T follicular helper cell (primary cell): ENCODE data around the gene P4HA3.
"Not testable (repeated sequence)": the region's sequence is repeated elsewhere in the genome, so short reads cannot be mapped to it uniquely, and the experiment has no call there.

ENCODE experiments used
- DNase-seq: peaks from one replicate; pipeline ENCODE4 v3.0.0-alpha.2; 2020; ENCODE audit warnings: low read depth
- total RNA-seq, 2 experiments: gene quantifications; one replicate each; lab custom pipeline; 2026; lab: John Stamatoyannopoulos, UW

P4HA3 gene
- total RNA-seq, result 0 to 0.04 reads per million in 2 experiments

DNA sequence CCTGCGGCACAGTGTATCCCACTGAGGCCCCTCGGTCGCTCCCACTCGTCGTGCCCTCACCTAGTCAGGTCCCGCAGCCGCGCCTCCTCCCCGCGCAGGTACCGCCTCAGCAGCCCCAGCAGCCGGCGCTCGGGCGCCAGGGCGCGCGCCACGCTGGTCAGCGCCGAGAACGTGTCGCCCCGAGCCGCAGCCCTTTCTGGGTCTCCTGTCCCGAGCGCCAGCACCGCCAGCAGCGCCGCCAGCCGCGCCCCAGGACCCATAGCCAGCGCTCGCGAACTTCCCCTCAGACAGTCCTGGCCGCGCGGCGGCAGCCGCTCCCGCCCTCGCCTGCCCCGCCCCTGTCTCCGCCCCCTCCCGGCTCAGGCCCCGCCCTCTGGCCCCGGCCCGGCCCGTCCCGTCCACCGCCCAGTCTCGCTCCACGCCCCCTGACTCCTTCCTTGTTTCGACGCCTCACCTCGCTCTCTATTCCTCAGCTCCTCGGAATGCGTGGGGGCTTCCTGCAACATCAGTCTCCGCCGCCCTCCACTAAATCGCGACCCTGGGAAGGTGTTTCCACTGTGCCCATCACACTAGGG is at the start of gene P4HA3:
Gene P4HA3, minus strand, starts transcription at position 289 of the 575 bp plus-strand sequence. Its CDS starts 29 bp downstream, at position 260.
- DNase-seq, result peak; percentile 15

DNA sequence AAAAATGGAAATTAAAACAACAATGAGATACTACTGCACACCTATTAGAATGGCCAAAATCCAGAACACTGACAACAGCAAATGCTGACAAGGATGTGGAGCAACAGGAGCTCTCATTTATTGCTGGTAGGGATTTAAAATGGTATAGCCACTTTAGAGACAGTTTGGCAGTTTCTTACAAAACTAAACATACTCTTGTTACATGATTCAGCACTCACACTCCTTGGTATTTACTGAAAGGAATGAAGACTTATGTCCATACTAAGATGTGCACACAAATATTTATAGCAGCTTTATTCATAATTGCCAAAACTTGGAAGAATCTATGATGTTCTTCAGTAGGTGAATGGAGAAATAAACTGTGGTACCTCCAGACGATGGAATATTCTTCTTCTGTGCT is 46.0 kb upstream of the P4HA3 start:
- no peak for DNase-seq

DNA sequence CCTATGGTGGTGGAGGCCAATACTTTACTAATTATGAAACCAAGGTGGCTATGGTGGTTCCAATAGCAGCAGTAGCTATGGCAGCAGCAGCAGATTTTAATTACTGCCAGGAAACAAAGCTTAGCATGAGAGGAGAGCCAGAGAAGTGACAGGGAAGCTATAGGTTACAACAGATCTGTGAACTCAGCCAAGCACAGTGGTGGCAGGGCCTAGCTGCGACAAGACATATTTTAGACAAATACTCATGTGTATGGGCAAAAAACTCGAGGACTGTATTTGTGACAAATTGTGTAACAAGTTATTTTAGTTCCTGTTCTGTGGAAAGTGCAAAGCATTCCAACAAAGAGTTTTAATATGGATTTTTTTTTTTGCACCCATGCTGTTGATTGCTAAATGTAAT is 44.2 kb upstream of the P4HA3 start:
- DNase-seq, result no peak

DNA sequence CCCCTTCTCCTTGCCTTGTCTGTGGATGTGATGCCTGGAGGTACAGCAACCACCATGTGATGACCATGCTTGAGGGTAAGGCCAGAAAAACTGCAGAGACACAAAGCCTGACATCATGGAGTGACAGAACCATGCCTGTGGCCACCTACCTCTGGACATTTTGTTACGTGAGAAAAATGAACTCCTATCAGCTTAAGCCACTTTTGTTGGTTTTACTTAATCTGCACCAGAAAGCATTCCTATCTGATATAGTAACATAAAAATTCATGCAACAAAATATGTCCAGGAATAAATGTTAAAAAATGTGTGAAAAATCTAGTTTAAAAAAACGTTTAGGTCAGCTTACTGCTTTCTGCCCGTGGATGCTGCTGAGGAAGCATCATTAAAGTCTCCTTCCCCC is 42.6 kb upstream of the P4HA3 start:
- DNase-seq, result no peak

DNA sequence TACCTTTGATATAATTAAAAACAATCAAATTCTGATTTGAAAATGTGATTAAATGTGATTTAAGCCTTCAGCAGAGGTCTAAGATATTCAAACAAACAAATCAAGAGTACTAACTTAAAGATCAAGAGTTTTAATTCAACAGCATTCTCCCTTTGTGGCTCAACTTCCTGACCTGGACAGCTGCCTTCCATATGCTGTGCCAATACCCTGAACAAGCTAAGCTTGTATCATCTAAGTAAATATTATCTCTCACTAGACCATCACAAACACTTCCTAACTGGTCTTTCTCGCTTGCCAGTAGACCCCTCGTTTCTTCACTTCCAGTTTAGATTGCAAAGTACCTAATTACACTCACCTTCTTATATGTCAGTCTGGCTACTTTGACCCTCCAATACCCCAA is 35.9 kb upstream of the P4HA3 start:
- DNase-seq, result no peak

DNA sequence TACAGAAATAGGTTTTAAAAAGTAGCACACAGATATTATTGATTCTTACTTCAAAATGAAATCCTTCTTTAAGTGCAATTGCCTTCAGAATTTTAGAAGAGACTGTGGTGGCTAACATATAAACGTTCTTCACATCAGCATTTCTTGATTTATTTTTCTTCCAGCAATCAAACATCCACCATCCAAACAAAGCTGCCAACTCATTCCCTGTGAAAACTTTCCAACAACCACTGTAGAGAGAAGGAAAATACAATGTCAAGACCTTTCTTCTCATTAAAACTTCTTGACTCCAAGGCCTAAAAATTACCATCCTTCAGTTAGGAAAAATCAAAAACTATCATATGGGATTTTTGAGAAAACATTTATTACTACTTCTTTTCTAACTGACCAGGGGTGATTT is 34.0 kb upstream of the P4HA3 start:
- no peak for DNase-seq

DNA sequence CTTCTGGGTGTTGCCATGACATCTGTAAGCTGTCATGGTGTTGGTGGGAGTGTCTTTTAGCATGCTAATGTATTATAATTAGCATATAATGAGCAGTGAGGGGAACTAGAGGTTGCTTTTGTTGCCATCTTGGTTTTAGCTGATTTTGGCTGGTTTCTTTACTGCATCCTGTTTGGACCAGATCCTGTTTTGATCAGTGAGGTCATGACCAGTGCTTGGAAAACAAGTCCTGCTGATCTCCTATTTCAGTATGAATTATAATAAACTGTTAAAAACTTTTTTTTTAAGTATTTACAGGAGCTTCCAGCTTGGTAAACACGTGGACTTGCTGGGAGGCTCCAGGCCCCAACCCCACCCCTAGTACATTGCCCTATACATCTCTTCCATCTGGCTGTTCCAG is 30.5 kb upstream of the P4HA3 start:
- DNase-seq, result no peak

DNA sequence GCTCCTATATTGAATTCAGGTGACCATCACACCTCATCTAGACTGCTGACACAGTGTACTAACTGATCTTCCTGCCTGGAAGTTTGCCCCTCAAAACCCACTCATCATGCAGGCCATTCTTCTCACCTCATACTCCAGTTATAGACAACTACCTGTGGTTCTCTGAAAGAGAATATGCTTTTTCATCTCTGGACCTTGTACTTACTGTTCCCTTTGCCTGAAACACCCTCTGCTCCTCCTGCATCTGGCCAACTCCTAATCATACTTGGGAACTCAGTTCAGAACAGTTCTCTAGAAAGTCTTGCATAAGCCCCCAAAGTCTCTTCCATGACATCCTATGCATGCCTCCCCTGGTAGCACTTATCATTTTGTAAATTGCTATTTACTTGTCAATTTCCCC is 28.2 kb upstream of the P4HA3 start:
- no peak for DNase-seq

DNA sequence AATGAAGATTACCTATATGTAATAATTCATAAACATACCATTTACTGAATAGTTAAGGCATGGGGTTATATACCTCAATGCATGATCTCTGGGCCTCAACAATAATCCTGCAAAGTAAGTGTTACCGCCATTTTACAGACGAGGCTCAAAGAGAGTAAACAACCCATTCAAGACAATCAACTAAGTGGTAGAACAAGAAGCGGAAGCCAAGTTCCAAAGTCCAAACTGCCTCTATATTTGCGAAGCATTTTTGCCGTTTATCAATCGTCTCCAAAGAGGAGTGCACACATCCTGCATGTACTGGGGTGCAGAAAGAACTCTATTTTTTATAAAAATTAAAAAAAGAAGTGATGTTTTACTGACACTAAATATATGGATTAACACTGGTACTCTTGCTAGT is 27.5 kb upstream of the P4HA3 start:
- no peak for DNase-seq

DNA sequence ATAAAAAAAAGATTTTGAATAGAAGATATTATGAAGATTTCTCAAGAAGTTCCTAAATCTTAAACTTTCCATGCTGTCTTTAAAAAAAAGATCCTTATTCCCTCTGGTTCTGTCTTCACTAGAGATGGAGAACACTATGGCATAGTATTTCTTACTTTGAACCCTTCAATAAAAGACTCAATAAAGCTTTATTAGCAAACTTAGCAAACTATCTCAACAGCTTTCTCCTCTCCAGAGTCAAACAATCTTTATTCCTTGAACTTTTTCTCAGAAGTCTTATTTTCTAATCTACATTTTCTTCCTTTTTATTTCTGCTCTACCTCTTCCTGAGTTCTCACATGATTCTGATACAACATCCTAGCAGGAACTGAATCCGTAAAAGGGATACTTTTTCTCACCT is 21.8 kb upstream of the P4HA3 start:
- DNase-seq, result no peak

DNA sequence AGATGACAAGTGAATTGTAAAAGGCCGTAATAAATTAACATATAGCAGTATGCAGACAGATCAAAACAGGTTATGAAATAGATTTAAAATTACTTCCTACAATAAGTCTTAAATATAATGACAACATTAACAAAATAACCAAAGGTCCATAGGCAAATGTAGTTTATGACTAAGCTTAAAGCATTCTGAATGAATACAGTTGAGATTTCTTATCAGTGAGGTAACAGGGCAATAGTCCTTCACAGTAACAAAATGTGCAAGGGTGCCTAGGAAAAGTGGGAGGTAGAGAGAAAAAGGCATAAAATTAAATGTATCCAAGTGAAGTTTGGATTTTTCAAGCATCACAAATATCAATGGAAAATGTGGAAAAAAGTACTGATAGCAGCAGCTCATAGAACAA is 20.9 kb upstream of the P4HA3 start:
- no peak for DNase-seq

DNA sequence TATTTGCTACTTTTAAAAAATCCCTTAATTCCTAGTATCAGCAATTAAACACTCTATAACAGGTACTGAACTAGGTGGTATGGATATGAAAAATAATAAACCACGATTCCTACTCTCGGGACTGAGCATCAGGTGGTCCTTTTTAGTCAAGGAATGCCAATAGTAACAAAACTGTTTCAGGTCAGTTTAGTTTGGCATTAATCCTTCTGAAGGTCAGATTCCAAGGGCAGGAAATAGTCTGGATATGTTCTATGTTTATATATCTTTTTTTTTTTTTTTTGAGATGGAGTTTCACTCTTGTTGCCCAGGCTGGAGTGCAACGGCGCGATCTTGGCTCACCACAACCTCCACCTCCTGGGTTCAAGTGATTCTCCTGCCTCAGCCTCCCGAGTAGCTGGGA is 19.6 kb upstream of the P4HA3 start:
- not testable (repeated sequence) for DNase-seq

DNA sequence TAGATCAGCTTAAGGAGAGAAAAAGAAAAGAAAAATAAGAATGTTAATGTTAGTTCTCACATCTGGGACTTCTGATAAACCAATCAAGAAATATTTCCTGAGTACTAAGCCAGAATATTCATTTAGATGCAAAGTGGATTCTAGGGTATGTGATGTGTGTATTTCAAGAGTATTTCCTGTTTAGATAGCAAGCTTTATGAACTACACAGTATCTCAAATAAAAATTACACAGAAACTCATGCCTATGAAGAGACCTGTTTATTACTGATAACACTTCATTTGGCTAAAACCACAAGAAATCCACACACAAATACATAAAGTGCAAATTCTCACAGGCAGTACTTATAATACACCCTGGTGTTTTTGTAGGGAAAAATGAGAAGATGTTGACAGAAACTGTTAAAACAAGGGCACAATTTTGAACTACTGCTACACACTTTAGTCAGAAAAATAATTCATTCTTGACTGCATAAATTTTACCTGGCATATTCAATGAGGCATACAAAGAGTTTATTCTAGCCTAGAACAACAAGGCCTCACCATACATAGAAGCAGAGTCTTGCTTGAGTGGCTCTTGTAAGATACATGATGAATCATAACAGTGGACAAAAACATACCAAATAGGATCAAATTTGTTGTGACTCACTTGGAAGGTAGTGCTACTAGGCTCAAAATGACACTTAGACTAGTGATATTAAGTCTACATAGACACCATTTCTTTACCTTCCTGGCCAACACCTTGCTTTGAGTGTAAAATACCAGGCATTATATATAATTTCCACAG is 18.8 kb upstream of the P4HA3 start:
- DNase-seq, result no peak

DNA sequence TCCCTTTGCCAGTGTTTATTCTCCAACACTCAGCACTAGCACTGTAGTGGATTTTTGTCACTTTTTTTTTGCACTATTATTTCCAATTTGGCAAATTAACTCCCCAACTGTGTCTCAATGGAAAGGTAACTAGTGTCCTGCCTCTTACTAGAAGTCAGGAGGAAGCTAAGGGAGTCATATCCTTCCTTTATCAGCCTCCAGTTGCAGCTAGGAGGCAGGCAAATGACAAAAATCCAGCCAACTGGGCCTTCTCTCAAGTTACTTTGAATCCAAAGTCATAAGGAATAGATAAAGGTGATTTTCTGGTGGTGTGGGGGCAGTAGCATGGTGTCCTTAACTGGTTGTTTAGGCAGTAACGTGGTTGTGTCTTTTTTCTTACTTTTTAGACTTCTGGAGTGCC is 15.6 kb upstream of the P4HA3 start:
- no peak for DNase-seq

DNA sequence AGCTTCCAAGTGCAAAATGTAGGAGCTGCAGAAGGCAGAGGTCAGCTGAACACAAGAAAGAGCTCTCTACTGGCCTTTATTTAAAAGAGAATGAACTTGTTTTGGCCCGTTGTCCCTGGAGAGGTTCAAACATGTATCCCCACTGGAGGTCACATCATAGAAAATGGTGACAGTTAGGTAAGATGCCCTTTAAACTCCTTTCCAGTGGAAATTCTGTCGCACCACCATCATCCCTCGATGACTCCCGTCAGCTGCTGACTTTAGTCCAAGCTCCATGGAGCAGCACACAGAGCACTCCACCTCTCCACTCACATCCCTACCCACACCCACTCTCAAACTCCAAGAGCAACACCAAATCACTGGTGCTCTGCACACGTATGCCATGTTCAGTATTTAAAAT is 15.2 kb upstream of the P4HA3 start:
- no peak for DNase-seq

DNA sequence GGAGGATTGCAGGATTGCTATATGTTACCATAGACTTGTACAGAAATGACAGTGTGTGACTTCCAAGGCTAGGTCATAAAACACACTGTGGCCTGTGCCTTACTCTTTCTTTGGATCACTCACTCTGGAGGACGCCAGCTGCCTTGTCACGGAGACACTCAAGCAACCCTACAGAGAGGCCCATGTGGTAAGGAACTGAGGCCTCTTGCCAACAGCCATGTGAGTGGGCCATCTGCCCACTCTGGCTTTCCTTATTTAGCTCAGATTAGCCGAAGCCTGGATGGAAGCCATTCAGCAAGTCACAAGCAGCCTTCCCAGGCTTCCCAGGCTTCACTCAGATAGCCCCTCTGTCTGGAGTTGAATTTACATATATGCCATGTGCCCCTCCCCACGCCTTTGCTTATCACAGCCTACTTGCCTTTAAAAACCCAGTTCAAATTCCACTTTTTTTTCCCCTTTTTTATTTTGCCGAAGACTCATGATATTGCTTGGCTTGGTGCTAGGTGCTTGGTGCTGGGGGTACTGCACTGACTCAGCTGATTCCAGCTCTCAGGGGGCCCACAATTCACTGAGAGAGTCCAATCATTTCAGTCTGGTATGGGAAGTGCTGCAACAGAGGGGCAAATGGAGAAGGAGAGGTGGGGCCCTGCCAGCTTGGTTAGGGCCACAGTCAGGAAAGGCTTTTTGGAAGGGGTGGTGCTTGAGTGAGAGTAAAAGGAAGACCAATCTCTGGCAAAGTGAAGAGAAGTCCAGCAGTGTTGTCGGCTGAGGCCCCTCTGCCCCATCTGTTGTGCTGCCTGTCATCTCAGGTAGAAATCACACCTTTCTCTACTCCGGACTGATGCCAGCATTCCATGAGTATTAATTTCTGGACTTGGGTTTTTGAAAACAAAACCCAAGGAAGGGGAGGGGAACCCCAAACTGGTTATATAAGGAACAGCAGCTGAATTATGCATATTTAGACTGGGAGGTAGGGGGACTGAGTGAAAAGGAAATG is 14.5 kb upstream of the P4HA3 start:
- no peak for DNase-seq

DNA sequence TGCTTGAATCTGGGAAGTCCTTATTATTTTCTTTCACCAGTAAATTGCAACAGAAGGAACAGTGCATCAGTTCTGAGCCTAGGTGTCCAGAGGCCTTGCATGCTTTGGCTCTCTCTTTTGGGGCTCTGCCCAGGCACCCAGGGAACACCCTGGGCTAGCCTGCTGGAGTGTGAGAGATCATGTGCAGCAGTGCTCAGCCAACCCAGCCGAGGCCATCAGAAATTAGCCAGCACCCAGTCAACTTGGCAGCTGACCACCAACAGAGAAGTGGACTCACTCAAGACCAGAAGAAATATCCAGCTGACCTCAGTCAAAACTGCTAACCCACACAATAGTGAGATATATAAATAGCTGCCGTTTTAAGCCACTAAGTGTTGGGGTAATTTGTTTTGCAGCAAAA is 11.2 kb upstream of the P4HA3 start:
- DNase-seq, result no peak

DNA sequence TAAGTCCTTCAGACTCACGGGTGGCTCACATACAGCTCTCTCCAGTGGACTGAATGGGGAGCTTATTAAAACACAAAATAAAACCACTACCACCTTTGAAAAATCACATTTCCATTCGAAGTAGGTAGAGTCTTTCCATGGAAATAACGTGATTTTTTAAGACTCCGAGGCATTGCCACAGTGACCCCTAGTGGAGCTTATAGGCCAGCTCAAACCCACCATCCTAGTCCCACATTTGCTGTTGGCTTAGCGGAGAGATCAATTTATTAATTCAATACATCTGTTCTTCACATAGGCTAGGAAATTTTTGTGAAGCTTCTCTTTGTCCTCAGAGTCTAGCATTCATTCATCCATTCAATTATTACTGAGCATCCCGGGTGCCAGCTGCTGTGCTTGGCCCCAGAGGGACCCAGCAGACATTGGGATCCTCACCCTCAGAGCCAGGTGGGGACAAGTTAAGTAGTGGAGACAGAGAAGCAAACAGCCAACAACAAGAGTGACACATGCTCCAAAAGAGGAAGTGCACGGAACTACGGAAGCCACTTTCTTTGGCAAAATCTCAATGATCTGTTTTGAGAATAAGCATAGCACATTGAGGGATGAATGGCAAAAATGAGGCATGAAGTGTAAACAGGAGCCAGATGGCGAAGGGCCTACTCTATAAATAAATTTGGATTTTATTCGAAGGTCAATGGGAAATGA is 10.2 kb upstream of the P4HA3 start:
- no peak for DNase-seq

DNA sequence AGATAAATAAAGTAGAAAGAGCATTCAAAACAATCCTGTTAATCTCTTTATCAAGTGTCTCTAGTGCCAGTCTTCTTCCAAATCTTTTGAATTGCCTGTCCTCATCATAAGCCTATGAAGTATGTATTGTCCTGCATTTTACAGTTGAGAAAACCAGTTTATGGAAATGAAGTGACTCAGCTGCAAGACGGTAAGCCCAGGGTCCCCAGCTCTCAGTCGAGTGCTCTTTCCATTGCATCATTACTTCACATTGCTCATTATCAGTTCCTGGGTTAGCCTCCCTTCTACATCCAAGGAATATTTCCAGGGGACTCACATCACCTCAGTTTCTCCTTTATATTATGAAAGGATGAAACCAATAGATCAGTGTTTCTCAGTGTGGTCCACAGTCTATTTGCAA is 9.1 kb upstream of the P4HA3 start:
- DNase-seq, result no peak

DNA sequence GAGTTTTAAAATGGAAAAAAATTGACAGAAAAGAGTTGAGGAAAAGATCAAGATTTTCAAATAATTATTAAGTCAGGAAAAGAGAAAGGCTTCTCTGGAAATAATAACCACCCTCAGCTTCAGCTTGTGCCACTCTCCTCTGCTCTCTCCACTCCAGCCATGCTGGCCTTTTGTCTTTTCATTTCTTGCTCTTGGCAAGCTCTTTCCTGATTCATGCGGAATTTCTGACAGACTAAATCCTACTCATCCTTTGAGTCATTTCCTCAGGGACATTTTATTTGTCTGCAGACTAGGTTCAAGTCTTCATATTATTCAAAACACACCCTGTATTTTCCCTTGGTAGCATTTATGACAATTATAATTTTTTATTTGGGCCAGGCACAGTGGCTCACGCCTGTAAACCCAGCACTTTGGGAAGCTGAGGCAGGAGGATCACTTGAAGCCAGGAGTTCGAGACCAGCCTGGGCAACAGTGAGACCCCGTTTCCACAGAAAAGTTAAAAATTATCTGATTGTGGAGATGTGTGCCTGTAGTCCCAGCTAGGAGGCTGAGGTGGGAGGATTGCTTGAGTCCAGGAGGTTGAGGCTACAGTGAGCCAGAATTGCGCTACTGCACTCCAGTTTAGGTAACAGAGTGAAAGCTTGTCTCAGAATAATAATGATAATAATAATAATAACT is 7.8 kb upstream of the P4HA3 start:
- no peak for DNase-seq

DNA sequence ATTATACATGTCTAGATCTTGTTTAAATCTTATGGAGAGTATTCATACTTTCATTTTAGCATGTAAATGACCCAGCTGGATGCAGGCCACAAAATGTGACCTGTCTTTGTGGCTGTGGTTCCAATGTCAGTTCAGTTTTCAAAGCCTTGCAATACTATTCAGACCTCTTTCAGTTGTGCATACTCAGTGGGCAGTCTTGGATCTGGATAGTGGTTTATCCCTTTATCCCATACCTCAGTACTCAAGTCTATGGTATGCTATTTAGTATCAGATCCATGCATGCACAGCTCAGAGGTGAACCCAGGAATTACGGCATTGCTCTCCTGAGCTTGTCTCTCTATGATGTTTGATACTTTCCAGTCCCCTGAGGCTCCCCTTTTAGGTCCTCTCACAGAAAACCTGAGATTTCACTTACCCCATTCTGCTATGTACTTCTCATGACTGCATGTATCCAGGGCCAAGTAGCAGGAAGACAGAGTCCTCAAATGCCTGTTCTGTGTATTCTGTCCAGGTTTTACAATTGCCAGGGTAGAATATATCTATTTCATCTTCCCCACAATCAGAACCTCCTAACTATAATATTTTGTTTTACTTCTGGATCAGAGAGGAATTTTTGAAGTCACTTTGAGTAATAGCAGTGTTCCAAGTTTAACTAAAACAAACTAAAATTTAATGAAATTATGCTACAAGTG is 6.9 kb upstream of the P4HA3 start:
- no peak for DNase-seq
